Lower leg skin (tissue), 3 donors: Measurements from ENCODE around the gene UNC5C.

Experiments used
- POLR2A ChIP-seq, 2 donors: fragments of 450-650 bp; IDR thresholded peaks; one replicate each; pipeline ENCODE4 v1.6.1; 2016 to 2017; ENCODE audit warnings: antibody characterized with exemption in 2 of 2, mild to moderate bottlenecking in 1 of 2, moderate library complexity in 1 of 2
- TF ChIP-seq, protein P1 (sequence below), 3 donors: fragments of 450-650 bp; IDR thresholded peaks; one replicate each; pipeline ENCODE4 v1.5.1; 2016; ENCODE audit warnings: antibody characterized with exemption in 3 of 3, mild to moderate bottlenecking in 3 of 3, moderate library complexity in 2 of 3

DNA sequence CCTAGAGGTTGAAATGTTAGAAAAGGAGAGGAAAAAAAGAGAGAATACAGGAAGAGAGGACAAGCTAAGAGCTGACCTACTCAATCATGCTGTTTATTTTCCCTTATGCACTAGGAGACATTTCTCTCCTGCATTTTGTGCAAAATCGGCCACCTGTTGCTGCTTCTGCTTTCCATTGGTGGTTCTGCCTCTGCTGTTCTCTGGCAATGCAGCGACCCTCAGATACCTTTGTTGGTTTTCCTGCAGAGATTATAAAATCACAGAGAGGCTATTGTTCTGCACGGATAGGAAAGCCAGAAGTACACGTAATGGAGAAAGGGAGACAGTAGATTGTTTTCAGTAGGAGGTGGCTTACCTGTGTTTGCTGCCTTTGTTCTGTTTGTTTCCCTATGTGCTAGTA, 108.9 kb downstream of the UNC5C start:
- TF ChIP-seq POLR2A (IDR thresholded peaks at IDR 0.05): no peak
- TF ChIP-seq, protein P1, sequence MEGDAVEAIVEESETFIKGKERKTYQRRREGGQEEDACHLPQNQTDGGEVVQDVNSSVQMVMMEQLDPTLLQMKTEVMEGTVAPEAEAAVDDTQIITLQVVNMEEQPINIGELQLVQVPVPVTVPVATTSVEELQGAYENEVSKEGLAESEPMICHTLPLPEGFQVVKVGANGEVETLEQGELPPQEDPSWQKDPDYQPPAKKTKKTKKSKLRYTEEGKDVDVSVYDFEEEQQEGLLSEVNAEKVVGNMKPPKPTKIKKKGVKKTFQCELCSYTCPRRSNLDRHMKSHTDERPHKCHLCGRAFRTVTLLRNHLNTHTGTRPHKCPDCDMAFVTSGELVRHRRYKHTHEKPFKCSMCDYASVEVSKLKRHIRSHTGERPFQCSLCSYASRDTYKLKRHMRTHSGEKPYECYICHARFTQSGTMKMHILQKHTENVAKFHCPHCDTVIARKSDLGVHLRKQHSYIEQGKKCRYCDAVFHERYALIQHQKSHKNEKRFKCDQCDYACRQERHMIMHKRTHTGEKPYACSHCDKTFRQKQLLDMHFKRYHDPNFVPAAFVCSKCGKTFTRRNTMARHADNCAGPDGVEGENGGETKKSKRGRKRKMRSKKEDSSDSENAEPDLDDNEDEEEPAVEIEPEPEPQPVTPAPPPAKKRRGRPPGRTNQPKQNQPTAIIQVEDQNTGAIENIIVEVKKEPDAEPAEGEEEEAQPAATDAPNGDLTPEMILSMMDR (IDR thresholded peaks at IDR 0.05): no peak
